Activated naive CD4-positive, alpha-beta T cell treated with anti-CD3 and anti-CD28 coated beads, Interleukin-2, amount 50 U/mL, for 24 hours (primary cell): ENCODE data around the gene RNLS.

Experiments used
- H3K27ac Mint-ChIP-seq: one replicate; pipeline ENCODE4 v1.8.0; 2021; ENCODE audit warnings: mild to moderate bottlenecking, mixed read lengths
- H3K27me3 Mint-ChIP-seq: one replicate; pipeline ENCODE4 v1.8.0; 2021; ENCODE audit warnings: mixed read lengths
- H3K36me3 Mint-ChIP-seq: one replicate; pipeline ENCODE4 v1.8.0; 2021; ENCODE audit warnings: mixed read lengths
- H3K4me1 Mint-ChIP-seq: one replicate; pipeline ENCODE4 v1.8.0; 2021; ENCODE audit warnings: mixed read lengths
- H3K4me3 Mint-ChIP-seq: one replicate; pipeline ENCODE4 v1.8.0; 2021; ENCODE audit warnings: mild to moderate bottlenecking, mixed read lengths
- H3K9me3 Mint-ChIP-seq: one replicate; pipeline ENCODE4 v1.8.0; 2021; ENCODE audit warnings: mixed read lengths

RNLS gene

GRCh38 chr10:88259381-88259780 is 323.7 kb downstream of the RNLS start:
- no peak overlapping the region for H3K27ac Mint-ChIP-seq

GRCh38 chr10:88256886-88257285 is 326.2 kb downstream of the RNLS start:
- H3K36me3 Mint-ChIP-seq = no peaks in the 10 kb centered on the region
- H3K27ac Mint-ChIP-seq = no peak overlapping the region
- no peak overlapping the region for H3K4me3 Mint-ChIP-seq
- no peaks in the 10 kb centered on the region for H3K9me3 Mint-ChIP-seq
- no peaks in the 10 kb centered on the region for H3K4me1 Mint-ChIP-seq
- no peaks in the 10 kb centered on the region for H3K27me3 Mint-ChIP-seq

More at GRCh38 chr10:88259381-88259780, 323.7 kb downstream of the RNLS start:
- Mint-ChIP-seq H3K36me3 (no peaks in the 10 kb centered on the region), H3K4me3 (no peak overlapping the region), H3K4me1 (no peaks in the 10 kb centered on the region), H3K27me3 (no peaks in the 10 kb centered on the region), H3K9me3 (no peaks in the 10 kb centered on the region)

GRCh38 chr10:88256013-88256680 is 327.0 kb downstream of the RNLS start:
- Mint-ChIP-seq H3K9me3 (no peaks in the 10 kb centered on the region), H3K27me3 (no peaks in the 10 kb centered on the region), H3K4me3 (no peak overlapping the region), H3K4me1 (no peaks in the 10 kb centered on the region), H3K27ac (no peak overlapping the region), H3K36me3 (no peaks in the 10 kb centered on the region)

GRCh38 chr10:88254091-88254490 is 329.0 kb downstream of the RNLS start:
- H3K36me3 Mint-ChIP-seq = no peaks in the 10 kb centered on the region
- H3K27ac Mint-ChIP-seq = no peak overlapping the region
- no peaks in the 10 kb centered on the region for H3K4me1 Mint-ChIP-seq
- no peaks in the 10 kb centered on the region for H3K27me3 Mint-ChIP-seq
- H3K9me3 Mint-ChIP-seq = no peaks in the 10 kb centered on the region
- no peak overlapping the region for H3K4me3 Mint-ChIP-seq

GRCh38 chr10:88253622-88254021 is 329.5 kb downstream of the RNLS start:
- Mint-ChIP-seq H3K27ac (no peak overlapping the region), H3K36me3 (no peaks in the 10 kb centered on the region), H3K4me1 (no peaks in the 10 kb centered on the region), H3K27me3 (no peaks in the 10 kb centered on the region), H3K4me3 (no peak overlapping the region), H3K9me3 (no peaks in the 10 kb centered on the region)

DNA sequence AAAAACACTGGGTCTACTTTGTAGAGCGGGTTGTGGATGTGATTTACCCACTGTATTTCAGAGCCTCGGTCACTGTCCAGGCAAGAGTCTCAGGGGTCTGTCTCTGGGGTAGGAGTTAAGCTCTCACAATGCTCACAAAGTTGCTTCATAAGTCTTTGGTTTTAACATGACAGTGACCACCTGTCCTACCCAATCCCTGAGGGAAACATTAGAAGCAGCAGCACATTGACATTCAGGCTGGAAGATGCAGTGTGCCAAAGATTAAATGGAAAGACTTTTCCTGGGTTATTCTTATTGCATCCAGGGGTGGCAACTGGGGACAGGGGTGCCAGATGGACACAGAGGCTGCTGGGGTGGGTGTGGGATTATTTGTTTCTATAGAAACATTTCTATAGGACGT is 330.0 kb downstream of the RNLS start:
- Mint-ChIP-seq H3K4me3 (no peak overlapping the region), H3K36me3 (no peaks in the 10 kb centered on the region), H3K27ac (no peak overlapping the region), H3K9me3 (no peaks in the 10 kb centered on the region), H3K27me3 (no peaks in the 10 kb centered on the region), H3K4me1 (no peaks in the 10 kb centered on the region)

DNA sequence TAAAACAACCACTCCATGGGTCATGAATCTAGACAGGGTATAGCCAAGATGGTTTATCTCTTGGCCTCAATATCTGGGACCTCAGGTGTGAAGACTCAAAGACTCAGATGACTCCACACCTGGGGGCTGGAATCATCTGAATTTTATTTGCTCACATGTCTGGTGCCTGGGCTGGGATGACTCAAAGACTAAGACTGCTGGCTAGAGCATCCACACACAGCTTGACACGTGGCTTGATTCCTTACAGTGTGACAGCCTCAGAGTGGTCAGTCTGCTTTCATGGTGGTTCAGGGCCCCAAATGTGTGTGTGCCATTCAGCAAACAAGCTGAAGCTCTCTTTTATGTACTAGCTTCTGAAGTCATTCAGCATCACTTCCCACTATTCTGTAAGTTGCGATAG is 333.7 kb downstream of the RNLS start:
- no peaks in the 10 kb centered on the region for H3K9me3 Mint-ChIP-seq
- no peaks in the 10 kb centered on the region for H3K27me3 Mint-ChIP-seq
- peaks cover 9% of the 10 kb centered on the region for H3K4me1 Mint-ChIP-seq
- no peaks in the 10 kb centered on the region for H3K36me3 Mint-ChIP-seq
- no peak overlapping the region for H3K27ac Mint-ChIP-seq
- H3K4me3 Mint-ChIP-seq = no peak overlapping the region

DNA sequence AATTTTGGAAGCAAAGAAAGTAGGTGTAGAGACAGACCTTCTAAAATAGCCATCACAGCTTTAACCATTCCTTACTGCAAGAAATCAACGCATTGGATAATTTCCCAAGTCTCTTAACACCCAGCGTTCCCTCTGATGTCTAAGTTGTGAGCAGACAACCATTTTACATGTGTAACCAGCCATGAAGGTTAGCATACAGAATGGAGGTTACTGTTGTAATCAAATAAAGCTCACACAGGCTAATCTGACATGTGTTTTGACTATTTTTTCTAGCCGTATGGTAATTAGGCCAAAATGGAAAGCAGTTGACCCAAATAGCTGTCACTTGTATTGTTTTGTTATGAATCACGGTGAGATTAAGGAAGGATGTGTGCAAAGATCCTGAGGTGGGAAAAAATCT is 336.4 kb downstream of the RNLS start:
- H3K4me1 Mint-ChIP-seq = peaks cover 12% of the 10 kb centered on the region
- H3K27me3 Mint-ChIP-seq = no peaks in the 10 kb centered on the region
- no peaks in the 10 kb centered on the region for H3K9me3 Mint-ChIP-seq
- H3K27ac Mint-ChIP-seq = no peak overlapping the region
- H3K4me3 Mint-ChIP-seq = no peak overlapping the region
- H3K36me3 Mint-ChIP-seq = peaks cover 1% of the 10 kb centered on the region

GRCh38 chr10:88245974-88246511 is 337.1 kb downstream of the RNLS start:
- Mint-ChIP-seq H3K4me3 (no peak overlapping the region), H3K4me1 (peaks cover 12% of the 10 kb centered on the region), H3K9me3 (no peaks in the 10 kb centered on the region), H3K27ac (no peak overlapping the region), H3K36me3 (peaks cover 1% of the 10 kb centered on the region), H3K27me3 (no peaks in the 10 kb centered on the region)

- peaks cover 12% of the 10 kb centered on the region for H3K4me1 Mint-ChIP-seq
- no peak overlapping the region for H3K27ac Mint-ChIP-seq
- no peaks in the 10 kb centered on the region for H3K27me3 Mint-ChIP-seq
- no peak overlapping the region for H3K4me3 Mint-ChIP-seq
- peaks cover 1% of the 10 kb centered on the region for H3K36me3 Mint-ChIP-seq
- H3K9me3 Mint-ChIP-seq = no peaks in the 10 kb centered on the region
These were observed 338.1 kb downstream of the RNLS start for GRCh38 chr10:88244781-88245625.

- H3K9me3 Mint-ChIP-seq = no peaks in the 10 kb centered on the region
- no peaks in the 10 kb centered on the region for H3K27me3 Mint-ChIP-seq
- H3K4me1 Mint-ChIP-seq = peaks cover 12% of the 10 kb centered on the region
- H3K27ac Mint-ChIP-seq = no peak overlapping the region
- peaks cover 1% of the 10 kb centered on the region for H3K36me3 Mint-ChIP-seq
- H3K4me3 Mint-ChIP-seq = no peak overlapping the region
These were observed 339.0 kb downstream of the RNLS start for GRCh38 chr10:88243836-88244730.

GRCh38 chr10:88243202-88243744 is 339.8 kb downstream of the RNLS start:
- peaks cover 1% of the 10 kb centered on the region for H3K36me3 Mint-ChIP-seq
- H3K4me1 Mint-ChIP-seq = peaks cover 12% of the 10 kb centered on the region
- H3K9me3 Mint-ChIP-seq = no peaks in the 10 kb centered on the region
- H3K27ac Mint-ChIP-seq = no peak overlapping the region
- H3K4me3 Mint-ChIP-seq = no peak overlapping the region
- H3K27me3 Mint-ChIP-seq = no peaks in the 10 kb centered on the region

GRCh38 chr10:88241501-88241900 is 341.6 kb downstream of the RNLS start:
- no peak overlapping the region for H3K4me3 Mint-ChIP-seq
- no peak overlapping the region for H3K27ac Mint-ChIP-seq
- H3K36me3 Mint-ChIP-seq = peaks cover 1% of the 10 kb centered on the region
- H3K4me1 Mint-ChIP-seq = peaks cover 20% of the 10 kb centered on the region
- H3K27me3 Mint-ChIP-seq = no peaks in the 10 kb centered on the region
- no peaks in the 10 kb centered on the region for H3K9me3 Mint-ChIP-seq

DNA sequence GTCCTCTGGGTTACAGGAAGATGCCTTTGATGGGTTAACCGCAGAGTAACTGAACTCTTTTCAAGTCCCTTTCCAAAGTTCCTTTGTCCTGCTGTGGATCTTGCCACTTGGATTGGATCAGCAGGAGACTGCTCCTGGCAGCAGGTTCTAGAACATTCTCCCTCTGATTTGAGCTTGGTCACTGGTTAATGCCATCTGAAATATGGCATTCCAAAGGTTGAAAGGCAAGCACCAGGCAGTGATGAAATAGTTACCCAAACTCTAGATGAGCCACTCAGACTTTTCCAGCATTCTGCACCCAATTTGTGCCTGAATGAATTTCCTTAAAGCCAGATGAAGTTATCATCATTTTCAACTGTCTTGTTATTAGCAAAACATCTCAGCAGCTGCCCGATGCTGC is 343.9 kb downstream of the RNLS start:
- H3K36me3 Mint-ChIP-seq = peaks cover 1% of the 10 kb centered on the region

DNA sequence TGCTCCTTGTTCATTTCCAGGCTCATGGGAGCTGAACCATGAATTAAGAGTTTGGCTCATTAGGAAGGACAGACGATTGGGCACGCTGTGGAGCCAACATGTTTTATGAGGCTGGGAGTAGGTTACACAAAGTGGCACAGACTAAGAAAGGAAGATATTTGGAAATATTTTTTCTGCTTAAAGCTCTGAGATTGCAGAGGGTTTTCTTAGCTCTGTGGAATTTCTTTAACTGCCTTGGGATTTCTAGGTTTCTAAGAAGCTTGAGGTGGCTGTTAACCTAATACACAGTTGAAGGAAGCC is 344.6 kb downstream of the RNLS start:
- no peak overlapping the region for H3K27ac Mint-ChIP-seq
- H3K4me1 Mint-ChIP-seq = peaks cover 12% of the 10 kb centered on the region
- H3K36me3 Mint-ChIP-seq = no peaks in the 10 kb centered on the region
- H3K9me3 Mint-ChIP-seq = no peaks in the 10 kb centered on the region
- H3K4me3 Mint-ChIP-seq = no peak overlapping the region
- H3K27me3 Mint-ChIP-seq = no peaks in the 10 kb centered on the region

More for the DNA sequence above, 343.9 kb downstream of the RNLS start:
- Mint-ChIP-seq H3K4me3 (no peak overlapping the region), H3K4me1 (peaks cover 13% of the 10 kb centered on the region), H3K27ac (no peak overlapping the region), H3K9me3 (no peaks in the 10 kb centered on the region), H3K27me3 (no peaks in the 10 kb centered on the region)
